ENCODE measurements around the gene LILRA6.

Gene LILRA6

DNA sequence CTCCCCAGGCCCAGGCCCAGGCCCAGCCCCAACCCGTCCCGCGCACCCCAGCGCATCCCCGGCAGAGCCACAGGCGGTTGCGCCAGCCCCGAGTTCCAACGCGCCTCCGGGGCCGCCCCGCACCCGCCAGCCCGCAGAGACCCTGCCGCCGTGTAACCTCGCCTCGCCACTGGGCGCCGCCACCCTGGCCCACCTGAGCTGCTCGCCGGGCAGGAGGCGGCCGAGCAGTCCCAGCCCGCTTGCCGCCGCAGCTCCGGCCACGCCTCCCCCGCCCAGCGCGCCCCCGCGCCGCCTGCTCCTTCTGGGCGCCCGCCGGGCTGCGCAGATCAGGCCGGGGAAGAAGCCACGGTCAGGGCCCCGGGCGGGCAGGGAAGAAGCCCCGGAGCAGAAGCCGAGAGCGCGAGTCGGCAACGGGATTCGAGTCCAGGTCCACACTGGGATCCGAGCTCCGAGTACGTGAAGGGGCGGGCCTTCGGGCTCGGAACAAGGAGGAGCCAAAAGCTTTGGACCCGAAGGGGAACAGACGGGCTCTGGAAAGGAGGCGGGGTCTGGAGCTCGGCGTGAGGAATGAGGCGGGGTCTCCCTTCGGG, 53.4 kb downstream of the LILRA6 start, which contains the start of gene MBOAT7:
MBOAT7 (minus strand) TSS at position 436 of the 590 bp plus-strand sequence. CDS start 1,072 bp downstream, outside the sequence.
- DNase-seq (ENCODE audit: low spot score) = no peak
- no peak for FAIRE-seq

DNA sequence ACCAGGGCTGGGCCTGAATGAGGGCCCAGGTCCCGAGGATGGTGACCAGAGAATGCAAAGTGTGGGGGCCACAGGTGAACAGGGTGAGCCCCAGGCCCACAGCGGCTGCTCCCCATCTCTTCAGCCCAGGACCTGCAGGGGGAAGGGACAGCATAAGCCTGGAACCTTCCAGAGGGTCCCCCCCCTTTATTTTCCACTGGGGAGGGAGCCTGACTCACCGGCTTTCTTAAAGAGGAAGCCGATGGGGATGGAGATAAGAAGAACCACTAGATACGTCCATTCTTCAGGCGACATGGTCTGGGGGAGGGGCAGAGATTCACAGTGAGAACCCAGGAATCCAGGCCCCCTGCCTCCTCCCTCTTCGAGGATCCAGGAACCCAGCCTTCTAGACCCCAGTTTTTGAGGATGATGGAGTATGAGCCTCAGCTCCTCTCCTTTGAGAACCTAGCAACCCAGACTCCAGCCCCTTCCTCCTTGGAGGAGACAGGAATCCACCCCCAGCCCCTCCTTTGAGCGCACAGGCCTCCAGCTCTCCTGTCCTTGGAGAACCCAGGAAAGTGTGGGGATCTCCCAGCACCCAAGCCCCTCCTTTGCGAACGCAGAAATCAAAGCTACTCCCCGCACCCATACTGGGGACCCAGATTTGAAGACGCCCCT, 54.2 kb downstream of the LILRA6 start:
- FAIRE-seq (no peak), DNase-seq (ENCODE audit: low spot score) (peak; percentile 51)

DNA sequence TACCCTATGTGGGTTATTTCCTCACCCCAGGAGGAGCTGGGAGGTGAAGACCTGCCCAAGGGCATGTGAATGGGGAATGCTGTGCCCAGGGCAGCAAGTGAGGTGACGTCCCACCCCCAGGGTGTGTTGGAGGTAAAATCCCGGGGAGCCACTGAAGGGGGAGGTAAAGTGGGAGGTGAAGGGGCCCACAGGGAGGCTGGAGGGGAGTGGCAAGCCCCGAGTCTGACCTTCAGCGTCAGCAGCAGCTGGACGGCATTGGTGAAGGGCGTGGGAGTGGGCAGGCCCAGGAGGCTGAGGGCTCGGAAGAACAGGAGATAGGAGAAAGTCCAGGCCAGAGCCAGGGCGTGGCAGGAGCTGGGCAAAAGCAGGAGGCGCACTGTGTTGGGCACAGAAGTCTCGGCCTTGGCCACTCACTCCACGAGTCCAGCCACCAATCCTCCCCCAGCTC, 55.6 kb downstream of the LILRA6 start:
- no peak for FAIRE-seq
- DNase-seq (ENCODE audit: low spot score) = no peak
